Measurements from ENCODE around the gene ZNF576.
"Not testable (repeated sequence)": the region's sequence is repeated elsewhere in the genome, so short reads cannot be mapped to it uniquely, and the experiment has no call there.

The ZNF576 gene

GRCh38 chr19:43628646-43629326, 32.4 kb downstream of the ZNF576 start:
- no peak for DNase-seq

GRCh38 chr19:43631491-43631890, 35.1 kb downstream of the ZNF576 start:
- DNase-seq: no peak

GRCh38 chr19:43633520-43633919, 37.1 kb downstream of the ZNF576 start:
- DNase-seq: no peak

- no peak for DNase-seq
These were observed 37.7 kb downstream of the ZNF576 start for GRCh38 chr19:43634068-43634467.

GRCh38 chr19:43634506-43634871, 38.1 kb downstream of the ZNF576 start:
- DNase-seq: peak; percentile 48

GRCh38 chr19:43634872-43635560, 38.6 kb downstream of the ZNF576 start:
- peak; percentile 86 for DNase-seq

- not testable (repeated sequence) for DNase-seq
These were observed 39.2 kb downstream of the ZNF576 start for GRCh38 chr19:43635561-43635940.

GRCh38 chr19:43636121-43636683, 39.8 kb downstream of the ZNF576 start:
- DNase-seq: peak; percentile 37

GRCh38 chr19:43638214-43638994, 42.0 kb downstream of the ZNF576 start:
- DNase-seq: peak; percentile 41

GRCh38 chr19:43638995-43639518, 42.7 kb downstream of the ZNF576 start:
- DNase-seq: peak; percentile 40

GRCh38 chr19:43639519-43640423, 43.4 kb downstream of the ZNF576 start, which contains the start of gene CADM4:
Gene CADM4, minus strand, starts transcription at chr19:43639850. Its CDS starts 60 bp downstream, at chr19:43639790.
- DNase-seq: peak; percentile 65

GRCh38 chr19:43640424-43640757, 44.0 kb downstream of the ZNF576 start:
- DNase-seq: no peak

GRCh38 chr19:43641333-43641732, 44.9 kb downstream of the ZNF576 start:
- DNase-seq: no peak

- no peak for DNase-seq
These were observed 46.1 kb downstream of the ZNF576 start for GRCh38 chr19:43642531-43642930.

- DNase-seq: no peak
These were observed 46.9 kb downstream of the ZNF576 start for GRCh38 chr19:43643326-43643725.

- DNase-seq: no peak
These were observed 47.8 kb downstream of the ZNF576 start for GRCh38 chr19:43644181-43644580.

GRCh38 chr19:43648633-43649032, 52.2 kb downstream of the ZNF576 start:
- DNase-seq: no peak

GRCh38 chr19:43649514-43649913, 53.1 kb downstream of the ZNF576 start:
- no peak for DNase-seq

GRCh38 chr19:43650276-43650675, 53.9 kb downstream of the ZNF576 start:
- DNase-seq: not testable (repeated sequence)
